ENCODE data around the gene BDH1. TPM values are rescaled to one million over a fixed set of nuclear protein-coding genes. Genes with fewer than 3 reads are reported as not detected.

Gene BDH1
- polyA plus RNA-seq, 1 donor from 2014 or later, result 19.0 TPM

DNA sequence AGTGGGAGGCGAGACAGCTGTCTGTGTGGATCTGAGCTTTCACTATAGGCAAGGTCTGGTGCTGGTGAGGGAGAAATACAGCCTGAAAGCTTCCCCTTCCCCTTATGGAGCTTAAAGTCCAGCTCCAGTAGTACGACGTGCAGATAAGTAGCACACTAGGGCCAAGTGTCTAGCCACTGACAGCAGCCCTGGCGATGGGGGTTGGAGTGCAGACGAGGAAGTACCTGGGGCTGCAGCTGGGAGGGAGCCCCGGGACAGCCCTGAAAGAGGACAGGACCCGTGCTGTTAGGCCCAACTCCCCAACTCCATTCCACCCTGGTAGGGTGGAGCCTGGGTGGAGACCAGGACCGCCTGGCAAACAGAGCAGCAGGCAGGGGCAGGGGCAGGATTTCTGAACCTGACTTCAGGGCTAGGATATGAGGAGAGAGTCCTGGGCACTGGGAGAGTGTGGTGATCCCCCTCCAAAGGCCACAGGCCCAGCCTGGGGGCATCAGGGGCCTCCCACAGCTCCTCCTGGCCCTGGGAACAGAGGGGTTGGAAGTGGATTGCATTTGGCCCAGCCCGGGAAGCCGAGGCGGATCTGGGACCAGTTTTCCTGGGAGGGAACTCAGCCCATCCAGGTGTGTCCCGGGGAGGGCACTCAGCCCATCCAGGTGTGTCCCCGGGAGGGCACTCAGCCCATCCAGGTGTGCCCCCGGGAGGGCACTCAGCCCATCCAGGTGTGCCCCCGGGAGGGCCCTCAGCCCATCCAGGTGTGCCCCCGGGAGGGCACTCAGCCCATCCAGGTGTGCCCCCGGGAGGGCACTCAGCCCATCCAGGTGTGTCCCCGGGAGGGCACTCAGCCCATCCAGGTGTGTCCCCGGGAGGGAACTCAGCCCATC, 42.8 kb downstream of the BDH1 start:
- Mint-ChIP-seq H3K27me3 (no peaks in the 10 kb centered on the region), H3K9me3 (no peaks in the 10 kb centered on the region), H3K4me1 (peaks cover 7 to 12% (median 10%) of the 10 kb centered on the region in 3 donors), H3K27ac (no peak overlapping the region), H3K36me3 (peaks cover 5% of the 10 kb centered on the region), H3K4me3 (no peak overlapping the region)

DNA sequence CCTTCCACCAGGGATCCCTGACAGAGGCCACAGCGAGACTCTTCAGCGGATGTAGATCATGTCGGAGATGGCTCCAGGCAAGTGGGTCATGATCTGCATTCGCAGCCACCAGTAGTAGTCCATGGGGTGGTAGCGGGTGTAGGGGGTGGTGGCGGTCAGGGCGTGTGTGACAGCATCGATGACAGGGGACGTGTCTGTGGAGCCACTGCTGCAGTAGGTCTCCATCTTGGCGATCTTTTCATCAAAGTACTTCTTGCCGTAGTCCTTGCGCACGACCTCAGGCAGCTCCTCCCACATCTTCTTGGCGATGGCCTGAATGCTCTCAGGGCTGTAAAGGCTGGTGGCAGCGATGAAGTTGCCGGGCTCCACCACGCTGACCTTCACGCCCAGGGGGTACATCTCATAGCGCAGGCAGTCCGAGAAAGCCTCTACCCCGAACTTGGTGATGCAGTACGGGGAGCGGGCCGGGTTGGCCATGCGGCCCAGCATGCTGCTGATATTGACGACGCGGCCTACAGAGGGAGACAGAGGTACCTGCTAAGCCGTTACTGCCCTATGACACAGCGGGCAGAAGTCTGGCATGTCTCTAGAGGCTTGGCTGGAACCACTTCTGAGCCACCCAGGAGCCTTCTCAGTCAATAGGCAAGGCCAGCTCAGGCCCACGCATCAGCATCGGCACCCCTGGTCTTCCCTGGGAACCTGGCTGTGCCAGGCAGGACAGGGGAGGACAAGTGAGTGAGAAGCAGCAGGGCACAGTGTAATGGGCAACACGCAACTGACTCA, 43.7 kb downstream of the BDH1 start:
- Mint-ChIP-seq H3K4me3 (no peak overlapping the region), H3K9me3 (no peaks in the 10 kb centered on the region), H3K36me3 (peaks cover 5% of the 10 kb centered on the region), H3K27me3 (no peaks in the 10 kb centered on the region), H3K27ac (no peak overlapping the region), H3K4me1 (peaks cover 7 to 12% (median 10%) of the 10 kb centered on the region in 3 donors)

DNA sequence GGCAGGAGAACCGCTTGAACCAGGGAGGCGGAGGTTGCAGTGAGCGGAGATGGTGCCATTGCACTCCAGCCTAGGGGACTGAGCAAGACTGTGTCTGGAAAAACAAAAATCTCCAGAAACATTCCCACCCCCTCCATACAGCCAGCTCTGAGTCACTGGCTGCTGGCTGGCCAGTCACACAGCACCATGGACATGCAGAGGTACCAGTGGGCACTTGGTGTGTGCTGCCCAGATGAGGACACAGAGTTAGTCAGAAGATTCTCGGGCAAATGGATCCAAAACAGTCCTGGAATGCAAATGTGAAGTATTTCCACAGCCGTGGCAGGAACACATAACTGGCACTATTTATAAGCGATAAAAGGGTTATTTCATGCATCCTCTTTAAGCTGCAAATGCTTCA, 44.6 kb downstream of the BDH1 start:
- H3K27ac Mint-ChIP-seq, result peak overlapping the region in 1 of 3 donors; percentile 42
- H3K36me3 Mint-ChIP-seq, result peaks cover 5% of the 10 kb centered on the region
- no peaks in the 10 kb centered on the region for H3K27me3 Mint-ChIP-seq
- peaks cover 3 to 5% (median 4%) of the 10 kb centered on the region in 3 donors for H3K4me1 Mint-ChIP-seq
- H3K9me3 Mint-ChIP-seq, result no peaks in the 10 kb centered on the region
- H3K4me3 Mint-ChIP-seq, result no peak overlapping the region

DNA sequence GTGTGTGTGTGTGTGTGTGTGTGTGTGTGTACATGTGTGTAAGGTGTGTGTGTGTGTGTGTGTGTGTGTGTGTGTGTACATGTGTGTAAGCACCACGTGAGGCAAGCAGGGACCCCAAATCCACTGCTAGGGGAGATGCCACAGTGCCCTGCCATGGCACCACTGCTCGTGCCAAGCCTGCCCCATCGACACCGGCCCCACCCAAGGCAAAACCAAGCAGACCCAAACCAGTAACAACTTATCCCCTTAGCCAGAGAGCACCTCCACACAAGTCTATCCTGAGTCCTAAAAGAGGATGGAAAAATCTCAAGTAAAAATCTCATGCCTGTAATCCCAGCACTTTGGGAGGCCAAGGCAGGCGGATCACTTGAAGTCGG, 45.1 kb downstream of the BDH1 start:
- Mint-ChIP-seq H3K36me3 (peaks cover 5% of the 10 kb centered on the region), H3K9me3 (no peaks in the 10 kb centered on the region), H3K4me1 (peaks cover 3 to 5% (median 4%) of the 10 kb centered on the region in 3 donors), H3K4me3 (no peak overlapping the region), H3K27me3 (no peaks in the 10 kb centered on the region), H3K27ac (peak overlapping the region in 1 of 3 donors; percentile 42)

- no peaks in the 10 kb centered on the region for H3K27me3 Mint-ChIP-seq
- H3K4me1 Mint-ChIP-seq, result peaks cover 0 to 4% (median 4%) of the 10 kb centered on the region in 3 donors
- H3K4me3 Mint-ChIP-seq, result peak overlapping the region in 2 of 4 donors; percentile 84 to 87
- H3K9me3 Mint-ChIP-seq, result no peaks in the 10 kb centered on the region
- H3K36me3 Mint-ChIP-seq, result no peaks in the 10 kb centered on the region
- H3K27ac Mint-ChIP-seq, result no peak overlapping the region
Observed at GRCh38 chr3:197508924-197509775, 46.6 kb downstream of the BDH1 start.

DNA sequence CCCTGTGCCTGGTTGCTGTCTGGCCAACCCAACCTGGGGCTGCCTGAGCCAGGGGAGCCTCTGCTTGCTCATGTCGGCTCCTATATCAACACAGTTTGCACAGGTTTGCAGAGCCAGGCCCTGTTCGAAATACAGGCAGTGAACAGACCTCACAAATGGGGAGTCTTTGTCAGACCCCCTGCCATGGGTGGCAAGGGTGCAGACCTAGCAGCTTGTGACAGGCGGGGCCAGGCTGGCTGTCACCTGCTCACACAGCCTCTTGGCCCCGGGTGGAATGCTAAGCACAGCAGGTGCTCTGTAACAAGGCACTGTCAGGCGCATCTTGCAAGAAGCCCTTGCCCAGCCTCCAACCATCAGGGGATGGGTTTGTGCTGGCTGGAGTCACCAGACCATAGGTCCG, 47.3 kb downstream of the BDH1 start:
- H3K27me3 Mint-ChIP-seq, result no peaks in the 10 kb centered on the region
- no peak overlapping the region for H3K4me3 Mint-ChIP-seq
- no peaks in the 10 kb centered on the region for H3K36me3 Mint-ChIP-seq
- H3K27ac Mint-ChIP-seq, result no peak overlapping the region
- peaks cover 0 to 4% (median under 1%) of the 10 kb centered on the region in 3 donors for H3K4me1 Mint-ChIP-seq
- no peaks in the 10 kb centered on the region for H3K9me3 Mint-ChIP-seq

GRCh38 chr3:197508051-197508451, 47.7 kb downstream of the BDH1 start:
- Mint-ChIP-seq H3K27me3 (no peaks in the 10 kb centered on the region), H3K27ac (no peak overlapping the region), H3K36me3 (no peaks in the 10 kb centered on the region), H3K4me3 (no peak overlapping the region), H3K9me3 (no peaks in the 10 kb centered on the region), H3K4me1 (peaks cover 0 to 4% (median 0%) of the 10 kb centered on the region in 3 donors)

GRCh38 chr3:197507541-197507940, 48.2 kb downstream of the BDH1 start:
- H3K36me3 Mint-ChIP-seq, result no peaks in the 10 kb centered on the region
- H3K27ac Mint-ChIP-seq, result no peak overlapping the region
- H3K4me1 Mint-ChIP-seq, result peaks cover 0 to 4% (median 1%) of the 10 kb centered on the region in 3 donors
- no peaks in the 10 kb centered on the region for H3K27me3 Mint-ChIP-seq
- H3K9me3 Mint-ChIP-seq, result no peaks in the 10 kb centered on the region
- H3K4me3 Mint-ChIP-seq, result no peak overlapping the region

- no peaks in the 10 kb centered on the region for H3K36me3 Mint-ChIP-seq
Observed at GRCh38 chr3:197507081-197507480, 48.7 kb downstream of the BDH1 start.

GRCh38 chr3:197505796-197506548, 49.8 kb downstream of the BDH1 start:
- Mint-ChIP-seq H3K9me3 (no peaks in the 10 kb centered on the region), H3K27me3 (no peaks in the 10 kb centered on the region), H3K4me3 (no peak overlapping the region), H3K36me3 (no peaks in the 10 kb centered on the region), H3K4me1 (peaks cover 0 to 4% (median 1%) of the 10 kb centered on the region in 3 donors), H3K27ac (no peak overlapping the region)

More at GRCh38 chr3:197507081-197507480, 48.7 kb downstream of the BDH1 start:
- Mint-ChIP-seq H3K4me1 (peaks cover 0 to 4% (median 1%) of the 10 kb centered on the region in 3 donors), H3K9me3 (no peaks in the 10 kb centered on the region), H3K4me3 (no peak overlapping the region), H3K27me3 (no peaks in the 10 kb centered on the region), H3K27ac (no peak overlapping the region)

- Mint-ChIP-seq H3K4me3 (no peak overlapping the region), H3K27ac (peak overlapping the region in 1 of 3 donors; percentile 31), H3K4me1 (peaks cover 1 to 3% (median 2%) of the 10 kb centered on the region in 3 donors), H3K9me3 (no peaks in the 10 kb centered on the region), H3K36me3 (no peaks in the 10 kb centered on the region), H3K27me3 (no peaks in the 10 kb centered on the region)
Observed at GRCh38 chr3:197504641-197505121, 51.1 kb downstream of the BDH1 start.

- H3K27me3 Mint-ChIP-seq, result no peaks in the 10 kb centered on the region
- no peaks in the 10 kb centered on the region for H3K36me3 Mint-ChIP-seq
- peak overlapping the region in 1 of 3 donors; percentile 31 for H3K27ac Mint-ChIP-seq
- no peak overlapping the region for H3K4me3 Mint-ChIP-seq
- peaks cover 0 to 4% (median 1%) of the 10 kb centered on the region in 3 donors for H3K4me1 Mint-ChIP-seq
- H3K9me3 Mint-ChIP-seq, result no peaks in the 10 kb centered on the region
Observed at GRCh38 chr3:197504229-197504628, 51.5 kb downstream of the BDH1 start.

DNA sequence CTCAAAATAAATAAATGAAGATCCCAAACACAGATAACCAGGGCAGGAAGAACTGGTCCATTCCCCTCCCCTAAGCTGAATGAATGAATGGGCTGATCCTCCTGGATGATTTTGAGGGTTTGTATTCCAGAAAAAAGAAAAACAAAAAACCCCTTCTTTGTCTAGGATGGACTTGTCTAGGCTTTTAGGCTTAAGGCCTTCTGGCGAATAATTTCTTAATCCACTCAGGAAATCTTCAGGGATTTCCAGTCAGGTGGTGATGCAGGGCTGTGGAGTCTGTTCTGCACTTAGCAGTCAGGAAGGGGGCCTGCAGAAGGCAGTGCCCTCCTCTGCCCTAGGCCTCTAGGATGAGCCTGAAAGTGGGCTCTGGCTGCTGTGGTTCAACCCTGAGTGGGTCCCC, 52.1 kb downstream of the BDH1 start:
- Mint-ChIP-seq H3K27me3 (no peaks in the 10 kb centered on the region), H3K4me1 (peaks cover 0 to 4% (median 1%) of the 10 kb centered on the region in 3 donors), H3K4me3 (no peak overlapping the region), H3K27ac (no peak overlapping the region), H3K9me3 (no peaks in the 10 kb centered on the region), H3K36me3 (no peaks in the 10 kb centered on the region)
